ENCODE results near the gene HSFX4. TPM values are rescaled to one million over a fixed set of nuclear protein-coding genes. Genes with fewer than 3 reads are reported as not detected.
"Not testable (repeated sequence)": the region's sequence is repeated elsewhere in the genome, so short reads cannot be mapped to it uniquely, and the experiment has no call there.

Gene HSFX4, protein sequence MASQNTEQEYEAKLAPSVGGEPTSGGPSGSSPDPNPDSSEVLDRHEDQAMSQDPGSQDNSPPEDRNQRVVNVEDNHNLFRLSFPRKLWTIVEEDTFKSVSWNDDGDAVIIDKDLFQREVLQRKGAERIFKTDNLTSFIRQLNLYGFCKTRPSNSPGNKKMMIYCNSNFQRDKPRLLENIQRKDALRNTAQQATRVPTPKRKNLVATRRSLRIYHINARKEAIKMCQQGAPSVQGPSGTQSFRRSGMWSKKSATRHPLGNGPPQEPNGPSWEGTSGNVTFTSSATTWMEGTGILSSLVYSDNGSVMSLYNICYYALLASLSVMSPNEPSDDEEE
- total RNA-seq: not detected

GRCh38 chrX:149929400-149929799 is at the start of gene HSFX4:
Gene HSFX4, plus strand, starts transcription at chrX:149929573. Its CDS starts 72 bp downstream, at chrX:149929645.
- H3K36me3 ChIP-seq (ENCODE audit: control insufficient read depth in 3 of 3, insufficient read depth in 3 of 3, low read length in 3 of 3); H3K9me3 ChIP-seq (ENCODE audit: control insufficient read depth in 3 of 3, low read length in 3 of 3); H3K4me3 ChIP-seq (ENCODE audit: low read length in 3 of 3); H3K9ac ChIP-seq (ENCODE audit: low read depth in 1 of 3, low read length in 3 of 3); H3K4me1 ChIP-seq (ENCODE audit: control insufficient read depth in 3 of 3, insufficient read depth in 3 of 3, low read length in 3 of 3); H3K27me3 ChIP-seq (ENCODE audit: control insufficient read depth in 3 of 3, insufficient read depth in 3 of 3, low read length in 3 of 3); H3K27ac ChIP-seq (ENCODE audit: low read depth, low read length): not testable (repeated sequence)

DNA sequence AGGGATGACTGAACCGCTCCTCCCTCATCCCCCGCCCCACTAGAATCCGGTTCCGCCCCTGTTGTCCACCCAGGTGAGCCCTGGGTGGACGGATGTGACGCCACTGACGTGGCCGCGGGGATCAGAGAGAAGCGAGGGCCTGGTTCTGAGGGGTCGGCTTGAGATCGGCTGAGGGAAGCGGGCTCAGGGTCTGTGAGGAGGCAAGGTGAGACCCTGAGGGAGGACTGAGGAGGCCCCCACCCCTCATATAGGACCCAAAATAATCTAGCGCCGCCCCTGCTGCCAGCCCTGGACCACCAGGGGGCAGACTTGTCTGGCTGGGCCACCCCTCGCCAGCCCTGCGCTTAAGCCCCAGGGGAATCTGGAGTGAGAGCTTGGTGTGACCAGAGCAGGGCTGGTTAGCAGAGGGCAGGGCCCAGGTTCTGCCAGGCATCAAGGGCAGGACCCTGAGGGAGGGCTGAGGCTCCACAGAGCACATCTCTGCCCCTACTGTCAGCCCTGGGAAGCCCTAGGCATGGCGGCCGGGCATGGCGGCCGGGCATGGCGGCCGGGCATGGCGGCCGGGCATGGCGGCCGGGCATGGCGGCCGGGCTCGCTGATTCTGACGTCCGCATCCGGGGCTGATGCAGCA is 48.2 kb upstream of the HSFX4 start, which contains the start of gene MAGEA8:
TSS of gene MAGEA8 (plus strand) at position 103 of the 631 bp plus-strand sequence. CDS start 3,090 bp downstream, outside the sequence.
- no peak within 1 kb of the TSS for H3K27ac ChIP-seq (ENCODE audit: low read depth, low read length)
- H3K9me3 ChIP-seq (ENCODE audit: control insufficient read depth in 3 of 3, low read length in 3 of 3): no peaks in the 10 kb centered on the region
- H3K4me1 ChIP-seq (ENCODE audit: control insufficient read depth in 3 of 3, insufficient read depth in 3 of 3, low read length in 3 of 3): no peaks in the 10 kb centered on the region
- no peak within 1 kb of the TSS for H3K4me3 ChIP-seq (ENCODE audit: low read length in 3 of 3)
- no peaks in the 10 kb centered on the region for H3K36me3 ChIP-seq (ENCODE audit: control insufficient read depth in 3 of 3, insufficient read depth in 3 of 3, low read length in 3 of 3)
- H3K27me3 ChIP-seq (ENCODE audit: control insufficient read depth in 3 of 3, insufficient read depth in 3 of 3, low read length in 3 of 3): no peaks in the 10 kb centered on the region
- no peak within 1 kb of the TSS for H3K9ac ChIP-seq (ENCODE audit: low read depth in 1 of 3, low read length in 3 of 3)

DNA sequence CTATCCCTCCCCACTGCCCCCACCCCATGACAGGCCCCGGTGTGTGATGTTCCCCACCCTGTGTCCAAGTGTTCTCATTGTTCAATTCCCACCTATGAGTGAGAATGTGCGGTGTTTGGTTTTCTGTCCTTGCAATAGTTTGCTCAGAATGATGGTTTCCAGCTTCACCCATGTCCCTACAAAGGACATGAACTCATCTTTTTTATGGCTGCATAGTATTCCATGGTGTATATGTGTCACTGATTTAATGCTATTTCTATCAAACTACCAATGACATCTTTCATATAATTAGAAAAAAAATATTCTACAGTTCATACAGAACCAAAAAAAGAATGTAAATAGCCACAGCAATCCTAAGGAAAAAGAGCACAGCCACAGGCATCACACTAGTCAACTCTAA is 38.5 kb upstream of the HSFX4 start:
- H3K27me3 ChIP-seq (ENCODE audit: control insufficient read depth in 3 of 3, insufficient read depth in 3 of 3, low read length in 3 of 3); H3K9ac ChIP-seq (ENCODE audit: low read depth in 1 of 3, low read length in 3 of 3); H3K27ac ChIP-seq (ENCODE audit: low read depth, low read length); H3K9me3 ChIP-seq (ENCODE audit: control insufficient read depth in 3 of 3, low read length in 3 of 3); H3K36me3 ChIP-seq (ENCODE audit: control insufficient read depth in 3 of 3, insufficient read depth in 3 of 3, low read length in 3 of 3); H3K4me3 ChIP-seq (ENCODE audit: low read length in 3 of 3); H3K4me1 ChIP-seq (ENCODE audit: control insufficient read depth in 3 of 3, insufficient read depth in 3 of 3, low read length in 3 of 3): not testable (repeated sequence)

DNA sequence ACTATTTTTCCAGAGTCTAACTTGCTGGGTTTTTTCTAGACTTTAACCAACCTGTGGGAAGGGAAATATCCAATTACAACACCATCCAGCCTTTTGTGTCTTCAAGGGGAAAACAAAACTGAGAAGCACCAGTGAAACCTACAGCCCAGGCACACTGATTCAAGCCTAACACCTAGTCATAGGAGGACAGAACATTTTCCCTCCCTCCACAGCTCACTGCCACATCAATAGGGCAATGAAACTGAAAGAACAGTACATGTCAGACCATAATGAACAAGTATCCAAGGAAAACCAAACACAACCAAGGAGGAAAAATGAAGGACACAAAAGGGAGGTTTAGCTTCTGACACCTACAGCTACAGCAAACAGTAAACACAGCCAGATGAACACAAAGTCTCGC is 30.8 kb upstream of the HSFX4 start:
- Histone ChIP-seq H3K36me3 (ENCODE audit: control insufficient read depth in 3 of 3, insufficient read depth in 3 of 3, low read length in 3 of 3) (no peaks in the 10 kb centered on the region), H3K27me3 (ENCODE audit: control insufficient read depth in 3 of 3, insufficient read depth in 3 of 3, low read length in 3 of 3) (no peaks in the 10 kb centered on the region), H3K9ac (ENCODE audit: low read depth in 1 of 3, low read length in 3 of 3) (no peak overlapping the region), H3K27ac (ENCODE audit: low read depth, low read length) (no peak overlapping the region), H3K4me3 (ENCODE audit: low read length in 3 of 3) (no peak overlapping the region), H3K9me3 (ENCODE audit: control insufficient read depth in 3 of 3, low read length in 3 of 3) (no peaks in the 10 kb centered on the region), H3K4me1 (ENCODE audit: control insufficient read depth in 3 of 3, insufficient read depth in 3 of 3, low read length in 3 of 3) (no peaks in the 10 kb centered on the region)

- H3K4me3 ChIP-seq (ENCODE audit: low read length in 3 of 3): no peak overlapping the region
- no peak overlapping the region for H3K27ac ChIP-seq (ENCODE audit: low read depth, low read length)
- H3K4me1 ChIP-seq (ENCODE audit: control insufficient read depth in 3 of 3, insufficient read depth in 3 of 3, low read length in 3 of 3): no peaks in the 10 kb centered on the region
- no peaks in the 10 kb centered on the region for H3K9me3 ChIP-seq (ENCODE audit: control insufficient read depth in 3 of 3, low read length in 3 of 3)
- no peak overlapping the region for H3K9ac ChIP-seq (ENCODE audit: low read depth in 1 of 3, low read length in 3 of 3)
- no peaks in the 10 kb centered on the region for H3K27me3 ChIP-seq (ENCODE audit: control insufficient read depth in 3 of 3, insufficient read depth in 3 of 3, low read length in 3 of 3)
- H3K36me3 ChIP-seq (ENCODE audit: control insufficient read depth in 3 of 3, insufficient read depth in 3 of 3, low read length in 3 of 3): no peaks in the 10 kb centered on the region
Observed at GRCh38 chrX:149903889-149904748, 25.3 kb upstream of the HSFX4 start.

DNA sequence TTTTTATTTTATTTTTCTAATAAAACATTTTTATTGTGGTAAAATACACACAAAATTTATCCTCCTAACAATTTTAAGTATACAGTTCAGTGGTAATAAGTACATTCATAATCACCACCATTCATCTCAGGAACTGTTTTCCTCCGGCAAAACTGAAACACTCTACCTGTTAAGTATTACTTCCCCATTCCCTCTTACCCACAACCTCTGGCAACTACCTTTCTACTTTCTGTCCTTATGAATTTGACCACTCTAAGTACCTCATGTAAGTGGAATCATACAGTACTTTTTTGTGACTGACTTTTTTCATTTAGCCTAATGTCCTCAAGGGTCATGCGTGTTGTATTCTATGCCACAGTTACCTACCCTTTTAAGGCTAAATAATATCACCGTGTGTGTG is 21.1 kb upstream of the HSFX4 start:
- Histone ChIP-seq H3K4me3 (ENCODE audit: low read length in 3 of 3) (no peak overlapping the region), H3K4me1 (ENCODE audit: control insufficient read depth in 3 of 3, insufficient read depth in 3 of 3, low read length in 3 of 3) (no peaks in the 10 kb centered on the region), H3K27me3 (ENCODE audit: control insufficient read depth in 3 of 3, insufficient read depth in 3 of 3, low read length in 3 of 3) (no peaks in the 10 kb centered on the region), H3K9me3 (ENCODE audit: control insufficient read depth in 3 of 3, low read length in 3 of 3) (no peaks in the 10 kb centered on the region), H3K36me3 (ENCODE audit: control insufficient read depth in 3 of 3, insufficient read depth in 3 of 3, low read length in 3 of 3) (no peaks in the 10 kb centered on the region), H3K27ac (ENCODE audit: low read depth, low read length) (no peak overlapping the region), H3K9ac (ENCODE audit: low read depth in 1 of 3, low read length in 3 of 3) (no peak overlapping the region)

- H3K9me3 ChIP-seq (ENCODE audit: control insufficient read depth in 3 of 3, low read length in 3 of 3): no peaks in the 10 kb centered on the region
- H3K4me1 ChIP-seq (ENCODE audit: control insufficient read depth in 3 of 3, insufficient read depth in 3 of 3, low read length in 3 of 3): no peaks in the 10 kb centered on the region
- no peak overlapping the region for H3K4me3 ChIP-seq (ENCODE audit: low read length in 3 of 3)
- H3K27me3 ChIP-seq (ENCODE audit: control insufficient read depth in 3 of 3, insufficient read depth in 3 of 3, low read length in 3 of 3): no peaks in the 10 kb centered on the region
- no peak overlapping the region for H3K9ac ChIP-seq (ENCODE audit: low read depth in 1 of 3, low read length in 3 of 3)
- no peaks in the 10 kb centered on the region for H3K36me3 ChIP-seq (ENCODE audit: control insufficient read depth in 3 of 3, insufficient read depth in 3 of 3, low read length in 3 of 3)
- no peak overlapping the region for H3K27ac ChIP-seq (ENCODE audit: low read depth, low read length)
Observed at GRCh38 chrX:149908727-149909126, 20.6 kb upstream of the HSFX4 start.

DNA sequence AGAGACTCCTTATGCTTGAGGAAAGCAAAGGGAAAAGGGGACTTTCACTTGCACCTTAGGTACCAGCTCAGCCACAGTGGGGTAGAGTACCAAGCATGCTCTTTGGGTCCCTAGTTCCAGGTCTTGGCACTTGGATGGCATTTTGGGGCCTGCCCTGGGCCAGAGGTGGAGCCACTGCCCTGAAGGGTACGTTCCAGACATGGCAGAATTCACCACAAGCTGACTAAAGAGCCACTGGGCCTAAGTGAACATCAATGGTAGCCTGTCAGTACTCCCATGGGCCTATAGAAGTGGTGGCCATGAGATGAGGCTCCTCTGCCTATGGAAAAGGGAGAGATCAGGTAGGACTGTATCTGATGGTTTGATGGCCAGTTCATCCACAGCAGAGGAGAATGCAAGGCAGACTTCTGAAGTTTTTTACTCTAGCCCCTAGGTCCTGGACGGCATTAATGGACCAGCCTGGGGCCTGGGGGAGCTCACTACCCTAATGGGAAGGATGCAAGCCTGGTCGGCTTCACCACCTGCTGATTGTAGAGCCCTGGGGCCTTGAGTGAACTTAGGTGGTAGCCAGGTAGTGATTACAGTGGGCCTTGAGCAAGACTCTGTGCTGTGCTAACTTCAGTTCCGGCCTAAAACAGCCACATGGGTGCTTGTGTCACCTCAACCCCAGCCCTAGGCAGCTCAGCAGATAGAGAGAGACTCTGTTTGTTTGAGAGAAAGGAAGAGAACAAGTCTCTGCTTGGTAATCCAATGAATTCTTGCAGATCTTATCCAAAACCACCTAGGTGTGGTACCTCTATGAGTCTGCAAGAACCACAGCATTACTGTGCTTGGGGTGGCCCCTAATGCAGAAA is 19.8 kb upstream of the HSFX4 start:
- Histone ChIP-seq H3K9ac (ENCODE audit: low read depth in 1 of 3, low read length in 3 of 3) (no peak overlapping the region), H3K27me3 (ENCODE audit: control insufficient read depth in 3 of 3, insufficient read depth in 3 of 3, low read length in 3 of 3) (no peaks in the 10 kb centered on the region), H3K4me3 (ENCODE audit: low read length in 3 of 3) (no peak overlapping the region), H3K27ac (ENCODE audit: low read depth, low read length) (no peak overlapping the region), H3K4me1 (ENCODE audit: control insufficient read depth in 3 of 3, insufficient read depth in 3 of 3, low read length in 3 of 3) (no peaks in the 10 kb centered on the region), H3K9me3 (ENCODE audit: control insufficient read depth in 3 of 3, low read length in 3 of 3) (no peaks in the 10 kb centered on the region), H3K36me3 (ENCODE audit: control insufficient read depth in 3 of 3, insufficient read depth in 3 of 3, low read length in 3 of 3) (no peaks in the 10 kb centered on the region)

GRCh38 chrX:149910178-149910695 is 19.1 kb upstream of the HSFX4 start:
- Histone ChIP-seq H3K4me3 (ENCODE audit: low read length in 3 of 3) (no peak overlapping the region), H3K27me3 (ENCODE audit: control insufficient read depth in 3 of 3, insufficient read depth in 3 of 3, low read length in 3 of 3) (no peaks in the 10 kb centered on the region), H3K9ac (ENCODE audit: low read depth in 1 of 3, low read length in 3 of 3) (no peak overlapping the region), H3K4me1 (ENCODE audit: control insufficient read depth in 3 of 3, insufficient read depth in 3 of 3, low read length in 3 of 3) (no peaks in the 10 kb centered on the region), H3K9me3 (ENCODE audit: control insufficient read depth in 3 of 3, low read length in 3 of 3) (no peaks in the 10 kb centered on the region), H3K27ac (ENCODE audit: low read depth, low read length) (no peak overlapping the region), H3K36me3 (ENCODE audit: control insufficient read depth in 3 of 3, insufficient read depth in 3 of 3, low read length in 3 of 3) (no peaks in the 10 kb centered on the region)

Data from skeletal muscle tissue (tissue), 4 donors.